HEK293T (cell line): ENCODE results near the gene BID.

ENCODE experiments used
- CTCF ChIA-PET: fragments of 350-600 bp; formaldehyde crosslinking; extraction: SDS; loops from one replicate; lab custom pipeline; 2021; ENCODE audit warnings: antibody characterized with exemption, inconsistent platforms; lab: Yijun Ruan, JAX
- POLR2A ChIA-PET: fragments of 350-600 bp; formaldehyde crosslinking; extraction: SDS; loops from one replicate; lab custom pipeline; 2020; ENCODE audit warnings: antibody characterized with exemption, inconsistent platforms; lab: Yijun Ruan, JAX
- DNase-seq: peaks from one replicate; pipeline ENCODE4 v3.0.0; 2012; ENCODE audit warnings: mixed read lengths; ENCODE audit errors: extremely low spot score
- ARNT ChIP-seq: fragments of 450-650 bp; IDR thresholded peaks from 2 replicates; pipeline ENCODE4 v1.6.1; 2017; ENCODE audit warnings: mild to moderate bottlenecking
- BHLHE40 ChIP-seq: fragments of 450-650 bp; IDR thresholded peaks from 2 replicates; pipeline ENCODE4 v1.6.1; 2016; ENCODE audit warnings: mild to moderate bottlenecking, moderate library complexity, borderline replicate concordance
- CTBP1 ChIP-seq: fragments of 450-650 bp; IDR thresholded peaks from 2 replicates; pipeline ENCODE4 v1.6.1; 2016; ENCODE audit warnings: borderline replicate concordance
- ELF4 ChIP-seq: fragments of 450-650 bp; IDR thresholded peaks from 2 replicates; pipeline ENCODE4 v1.6.1; 2017; ENCODE audit warnings: antibody characterized with exemption
- FOXA1 ChIP-seq: fragments of 450-650 bp; IDR thresholded peaks from 2 replicates; pipeline ENCODE4 v1.6.1; 2016; ENCODE audit warnings: mild to moderate bottlenecking
- FOXK2 ChIP-seq: fragments of 450-650 bp; IDR thresholded peaks from 2 replicates; pipeline ENCODE4 v1.6.1; 2016; ENCODE audit warnings: mild to moderate bottlenecking
- FOXM1 ChIP-seq: fragments of 450-650 bp; IDR thresholded peaks from 2 replicates; pipeline ENCODE4 v1.6.1; 2017; ENCODE audit warnings: mild to moderate bottlenecking, borderline replicate concordance
- HDGF ChIP-seq: fragments of 450-650 bp; IDR thresholded peaks from 2 replicates; pipeline ENCODE4 v1.6.1; 2017; ENCODE audit warnings: antibody characterized with exemption, borderline replicate concordance
- L3MBTL2 ChIP-seq: fragments of 450-650 bp; conservative IDR thresholded peaks from 2 replicates; pipeline ENCODE4 v1.6.1; 2016; ENCODE audit warnings: mild to moderate bottlenecking
- LEF1 ChIP-seq: fragments of 450-650 bp; IDR thresholded peaks from 2 replicates; pipeline ENCODE4 v1.6.1; 2017; ENCODE audit warnings: mild to moderate bottlenecking, borderline replicate concordance
- NFRKB ChIP-seq: fragments of 450-650 bp; IDR thresholded peaks from 2 replicates; pipeline ENCODE4 v1.6.1; 2016; ENCODE audit warnings: mild to moderate bottlenecking, moderate library complexity
- PKNOX1 ChIP-seq: fragments of 450-650 bp; IDR thresholded peaks from 2 replicates; pipeline ENCODE4 v1.6.1; 2016
- SP1 ChIP-seq: fragments of 450-650 bp; IDR thresholded peaks from 2 replicates; pipeline ENCODE4 v1.6.1; 2017
- SUZ12 ChIP-seq: fragments of 450-650 bp; IDR thresholded peaks from 2 replicates; pipeline ENCODE4 v1.6.1; 2016; ENCODE audit warnings: mild to moderate bottlenecking
- TARDBP ChIP-seq: fragments of 450-650 bp; IDR thresholded peaks from 2 replicates; pipeline ENCODE4 v1.6.1; 2016
- ZNF384 ChIP-seq: fragments of 450-650 bp; IDR thresholded peaks from 2 replicates; pipeline ENCODE4 v1.6.1; 2016

BID gene

GRCh38 chr22:17796695-17797094, 22.4 kb upstream of the BID start:
- DNase-seq, result no peak
- CTCF ChIA-PET, result interaction anchor here (1.2 kb wide), 1 partner anchor 12 kb away, joined by 3 read pairs; no protein-coding TSS in a partner anchor
- no peak for TF ChIP-seq BHLHE40
- no peak for TF ChIP-seq ARNT
- no peak for TF ChIP-seq PKNOX1
- no peak for TF ChIP-seq SP1
- POLR2A ChIA-PET, result no interaction called here

GRCh38 chr22:17795661-17796548, 21.6 kb upstream of the BID start:
- TF ChIP-seq SUZ12, result no peak
- no peak for TF ChIP-seq TARDBP
- TF ChIP-seq FOXK2, result no peak
- no peak for TF ChIP-seq L3MBTL2
- TF ChIP-seq ZNF384, result no peak
- TF ChIP-seq FOXA1, result no peak
- no peak for TF ChIP-seq NFRKB
- no peak for TF ChIP-seq PKNOX1
- TF ChIP-seq ELF4, result no peak
- no peak for TF ChIP-seq CTBP1
- no peak for TF ChIP-seq HDGF
- TF ChIP-seq LEF1, result no peak
- no peak for TF ChIP-seq FOXM1
- TF ChIP-seq BHLHE40, result no peak
- TF ChIP-seq SP1, result no peak
- no peak for TF ChIP-seq ARNT
- POLR2A ChIA-PET, result no interaction called here

GRCh38 chr22:17794726-17795542, 20.7 kb upstream of the BID start:
- DNase-seq, result no peak
- no peak for TF ChIP-seq ELF4
- no peak for TF ChIP-seq BHLHE40
- no peak for TF ChIP-seq L3MBTL2
- no peak for TF ChIP-seq FOXM1
- no peak for TF ChIP-seq ZNF384
- TF ChIP-seq CTBP1, result no peak
- TF ChIP-seq SP1, result no peak
- no peak for TF ChIP-seq NFRKB
- TF ChIP-seq PKNOX1, result no peak
- TF ChIP-seq HDGF, result no peak
- TF ChIP-seq LEF1, result no peak
- no peak for TF ChIP-seq FOXK2
- no peak for TF ChIP-seq TARDBP
- TF ChIP-seq SUZ12, result no peak
- POLR2A ChIA-PET, result no interaction called here
- CTCF ChIA-PET, result no interaction called here

More at GRCh38 chr22:17795661-17796548, 21.6 kb upstream of the BID start:
- no peak for DNase-seq
- CTCF ChIA-PET, result no interaction called here

GRCh38 chr22:17792854-17793434, 18.7 kb upstream of the BID start:
- no peak for DNase-seq
- CTCF ChIA-PET, result no interaction called here
- TF ChIP-seq FOXA1 (no peak), SUZ12 (no peak), TARDBP (no peak), SP1 (no peak), ARNT (no peak), ZNF384 (no peak), LEF1 (no peak), FOXK2 (no peak), CTBP1 (no peak)

GRCh38 chr22:17792299-17792698, 18.0 kb upstream of the BID start:
- ChIA-PET CTCF (interaction anchor here (0.6 to 0.7 kb wide), 2 partner anchors 12 to 280 kb away, joined by 3 read pairs; no protein-coding TSS in a partner anchor), POLR2A (no interaction called here)
- DNase-seq, result no peak
- no peak for TF ChIP-seq HDGF
- TF ChIP-seq TARDBP, result no peak
- no peak for TF ChIP-seq SUZ12

More at GRCh38 chr22:17792854-17793434, 18.7 kb upstream of the BID start:
- POLR2A ChIA-PET, result no interaction called here

GRCh38 chr22:17791196-17791595, 16.9 kb upstream of the BID start:
- CTCF ChIA-PET, result no interaction called here
- POLR2A ChIA-PET, result no interaction called here
- TF ChIP-seq TARDBP, result no peak
- TF ChIP-seq FOXA1, result no peak
- TF ChIP-seq PKNOX1, result no peak
- no peak for DNase-seq
